Measurements from ENCODE around the gene BET1L.

DNA sequence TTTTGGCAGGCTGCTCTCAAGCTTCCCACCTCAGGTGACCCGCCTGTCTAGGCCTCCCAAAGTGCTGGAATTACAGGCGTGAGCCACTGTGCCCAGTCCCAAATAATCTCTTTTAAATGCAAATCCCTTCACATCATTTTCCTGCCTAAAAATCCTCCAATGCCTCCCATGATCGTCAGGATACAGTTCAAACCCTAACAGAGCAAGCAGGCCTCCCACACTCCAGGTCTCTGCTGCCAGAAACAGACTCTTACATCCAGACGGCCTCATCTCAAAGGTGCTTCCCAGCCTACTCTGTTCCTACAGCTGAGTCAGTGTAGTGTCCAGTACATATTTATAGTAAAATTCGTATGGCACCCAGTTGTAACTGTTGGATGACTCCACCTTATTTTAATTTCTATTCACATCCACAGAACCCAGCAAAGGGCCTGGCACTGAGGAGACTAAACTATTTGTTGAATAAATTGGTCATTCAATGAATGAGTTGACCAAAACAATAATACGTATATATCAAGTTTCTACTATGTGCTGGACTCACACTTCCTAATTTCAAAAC lies 20.7 kb upstream of the BET1L start:
- TF ChIP-seq, protein P1, sequence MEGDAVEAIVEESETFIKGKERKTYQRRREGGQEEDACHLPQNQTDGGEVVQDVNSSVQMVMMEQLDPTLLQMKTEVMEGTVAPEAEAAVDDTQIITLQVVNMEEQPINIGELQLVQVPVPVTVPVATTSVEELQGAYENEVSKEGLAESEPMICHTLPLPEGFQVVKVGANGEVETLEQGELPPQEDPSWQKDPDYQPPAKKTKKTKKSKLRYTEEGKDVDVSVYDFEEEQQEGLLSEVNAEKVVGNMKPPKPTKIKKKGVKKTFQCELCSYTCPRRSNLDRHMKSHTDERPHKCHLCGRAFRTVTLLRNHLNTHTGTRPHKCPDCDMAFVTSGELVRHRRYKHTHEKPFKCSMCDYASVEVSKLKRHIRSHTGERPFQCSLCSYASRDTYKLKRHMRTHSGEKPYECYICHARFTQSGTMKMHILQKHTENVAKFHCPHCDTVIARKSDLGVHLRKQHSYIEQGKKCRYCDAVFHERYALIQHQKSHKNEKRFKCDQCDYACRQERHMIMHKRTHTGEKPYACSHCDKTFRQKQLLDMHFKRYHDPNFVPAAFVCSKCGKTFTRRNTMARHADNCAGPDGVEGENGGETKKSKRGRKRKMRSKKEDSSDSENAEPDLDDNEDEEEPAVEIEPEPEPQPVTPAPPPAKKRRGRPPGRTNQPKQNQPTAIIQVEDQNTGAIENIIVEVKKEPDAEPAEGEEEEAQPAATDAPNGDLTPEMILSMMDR (IDR thresholded peaks at IDR 0.05; ENCODE audit: low read depth, low read length): no peak
- TF ChIP-seq EZH2phosphoT487 (IDR thresholded peaks at IDR 0.05; ENCODE audit: low read depth): no peak

Data from OCI-LY3 (cell line).